Neural progenitor cell (in vitro differentiated cells): ENCODE results near the gene DHX34.

Experiments
- EZH2 ChIP-seq: fragments of 200-600 bp; sonication (generic); IDR thresholded peaks from 2 replicates; pipeline ENCODE4 v1.6.1; 2017; ENCODE audit warnings: antibody characterized with exemption, mild to moderate bottlenecking, moderate library complexity
- EZH2phosphoT487 ChIP-seq: fragments of 200-600 bp; sonication (generic); IDR thresholded peaks from 2 replicates; pipeline ENCODE4 v1.6.1; 2017; ENCODE audit warnings: antibody characterized with exemption
- TF ChIP-seq, protein P1 (sequence below): fragments of 200-600 bp; sonication (generic); IDR thresholded peaks from 2 replicates; pipeline ENCODE4 v1.5.1; 2017; ENCODE audit warnings: antibody characterized with exemption, mild to moderate bottlenecking

DNA sequence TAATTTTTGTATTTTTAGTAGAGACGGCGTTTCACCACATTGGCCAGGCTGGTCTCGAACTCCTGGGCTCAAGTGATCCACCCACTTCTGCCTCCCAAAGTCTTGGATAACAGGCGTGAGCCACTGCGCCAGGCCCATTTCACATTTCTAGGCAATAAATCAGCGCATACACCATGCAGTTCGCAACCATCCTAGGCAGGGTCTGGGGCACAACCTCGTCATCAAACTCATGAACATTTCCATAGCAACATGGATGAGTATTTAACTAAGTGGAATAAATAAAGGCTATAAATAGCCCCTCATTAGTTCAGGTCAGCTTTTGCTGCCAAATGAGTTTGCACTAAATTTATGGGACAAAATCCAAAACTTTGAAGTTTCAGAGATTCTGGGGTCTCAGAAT, 62.0 kb downstream of the DHX34 start:
- TF ChIP-seq, protein P1, sequence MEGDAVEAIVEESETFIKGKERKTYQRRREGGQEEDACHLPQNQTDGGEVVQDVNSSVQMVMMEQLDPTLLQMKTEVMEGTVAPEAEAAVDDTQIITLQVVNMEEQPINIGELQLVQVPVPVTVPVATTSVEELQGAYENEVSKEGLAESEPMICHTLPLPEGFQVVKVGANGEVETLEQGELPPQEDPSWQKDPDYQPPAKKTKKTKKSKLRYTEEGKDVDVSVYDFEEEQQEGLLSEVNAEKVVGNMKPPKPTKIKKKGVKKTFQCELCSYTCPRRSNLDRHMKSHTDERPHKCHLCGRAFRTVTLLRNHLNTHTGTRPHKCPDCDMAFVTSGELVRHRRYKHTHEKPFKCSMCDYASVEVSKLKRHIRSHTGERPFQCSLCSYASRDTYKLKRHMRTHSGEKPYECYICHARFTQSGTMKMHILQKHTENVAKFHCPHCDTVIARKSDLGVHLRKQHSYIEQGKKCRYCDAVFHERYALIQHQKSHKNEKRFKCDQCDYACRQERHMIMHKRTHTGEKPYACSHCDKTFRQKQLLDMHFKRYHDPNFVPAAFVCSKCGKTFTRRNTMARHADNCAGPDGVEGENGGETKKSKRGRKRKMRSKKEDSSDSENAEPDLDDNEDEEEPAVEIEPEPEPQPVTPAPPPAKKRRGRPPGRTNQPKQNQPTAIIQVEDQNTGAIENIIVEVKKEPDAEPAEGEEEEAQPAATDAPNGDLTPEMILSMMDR = no peak
- TF ChIP-seq EZH2phosphoT487 (no peak), EZH2 (no peak)
